Activated naive CD4-positive, alpha-beta T cell (primary cell): ENCODE measurements around the gene SHLD1.

Experiments used
- DNase-seq, 4 experiments: peaks; one replicate each; lab custom pipeline; 2025; lab: John Stamatoyannopoulos, UW

Gene SHLD1

DNA sequence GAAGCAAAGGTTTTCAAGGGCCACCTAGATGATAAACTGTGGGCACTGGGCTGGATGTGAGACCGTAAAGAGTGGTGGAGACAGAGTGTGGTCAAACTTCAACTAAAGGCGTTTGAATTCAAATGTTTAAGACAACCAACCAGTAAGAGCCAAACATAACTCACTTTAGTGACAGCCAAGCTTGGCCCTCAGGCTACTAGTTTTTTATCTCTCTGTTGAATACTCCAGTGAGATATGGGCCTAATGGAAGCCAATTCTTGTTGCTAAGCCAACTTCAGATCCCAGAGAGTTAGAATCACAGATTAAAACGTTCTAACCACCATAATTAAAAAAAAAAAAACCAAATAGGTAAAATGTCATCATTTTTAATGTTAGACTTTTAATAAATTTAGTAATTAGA is 142.9 kb downstream of the SHLD1 start:
- DNase-seq: no peak

DNA sequence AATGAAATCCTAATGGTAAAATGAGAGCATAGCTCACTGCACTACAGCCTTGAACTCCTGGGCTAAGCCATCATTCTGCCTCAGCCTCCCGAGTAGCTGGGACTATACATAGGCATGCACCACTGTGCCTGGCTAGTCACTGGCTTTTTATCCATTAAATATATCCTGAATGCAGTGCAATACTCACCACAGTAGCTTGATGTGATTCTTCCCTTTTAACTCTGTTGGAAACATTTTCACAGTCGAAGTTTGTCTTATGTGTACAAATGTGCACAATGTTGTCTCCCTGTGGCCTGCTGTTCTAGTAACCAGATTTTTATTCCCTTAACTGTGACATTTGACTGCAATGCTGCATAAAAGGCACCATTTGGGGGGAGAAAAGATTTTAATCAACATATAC is 143.4 kb downstream of the SHLD1 start:
- DNase-seq: no peak

DNA sequence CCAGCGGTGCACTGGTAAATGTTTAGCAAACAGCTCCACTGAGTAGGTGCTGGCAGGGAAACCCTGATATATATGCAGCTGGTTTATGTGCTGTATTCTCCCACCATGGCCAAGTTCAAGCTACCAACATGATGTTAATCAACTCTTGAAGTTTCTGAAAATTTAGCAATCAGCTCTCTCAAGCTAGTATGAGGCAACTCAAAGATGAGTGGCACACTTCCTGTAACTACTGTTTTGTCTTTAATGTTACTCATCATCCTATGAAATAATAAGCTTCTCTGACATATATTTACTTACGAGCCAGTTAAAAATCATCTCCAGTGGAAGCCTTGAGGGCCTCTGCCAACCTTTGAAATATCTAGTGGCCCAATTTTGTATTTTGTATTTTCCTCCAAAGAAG is 145.4 kb downstream of the SHLD1 start:
- no peak for DNase-seq

DNA sequence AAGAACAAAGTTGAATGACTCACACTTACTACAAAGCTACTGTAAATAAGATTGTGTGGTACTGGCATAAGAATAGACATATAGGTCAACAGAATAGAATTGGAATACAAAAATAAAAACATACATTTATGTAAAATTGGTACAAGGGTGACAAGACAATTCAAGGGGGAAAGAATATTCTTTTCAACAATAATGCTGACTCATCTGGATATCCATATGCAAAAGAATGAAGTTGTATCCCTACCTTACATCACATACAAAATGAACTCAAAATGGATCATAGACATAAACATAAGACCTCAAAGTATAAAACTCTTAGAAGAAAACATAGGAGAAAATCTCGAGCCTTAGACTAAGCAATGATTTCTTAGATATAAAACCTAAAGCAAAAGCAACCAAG is 149.2 kb downstream of the SHLD1 start:
- DNase-seq: no peak

DNA sequence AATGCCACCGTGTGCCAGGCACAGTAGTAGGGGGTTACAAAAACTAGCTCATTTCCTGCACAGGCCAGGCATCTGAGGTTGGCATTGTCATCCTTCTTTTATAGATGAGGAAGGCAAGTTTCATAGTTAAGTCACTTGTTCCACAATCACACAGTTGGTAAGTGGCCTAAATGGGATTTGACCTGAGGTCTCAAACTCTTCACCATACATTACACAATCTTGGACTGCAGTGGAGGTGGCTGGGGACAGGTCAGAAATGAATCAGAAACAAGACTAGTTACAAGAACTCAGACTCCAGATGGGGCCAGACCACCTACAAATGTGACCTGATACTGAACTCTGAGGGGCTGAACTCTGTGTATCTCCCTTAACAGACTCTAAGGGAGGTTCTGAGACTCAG is 150.7 kb downstream of the SHLD1 start:
- DNase-seq: no peak

DNA sequence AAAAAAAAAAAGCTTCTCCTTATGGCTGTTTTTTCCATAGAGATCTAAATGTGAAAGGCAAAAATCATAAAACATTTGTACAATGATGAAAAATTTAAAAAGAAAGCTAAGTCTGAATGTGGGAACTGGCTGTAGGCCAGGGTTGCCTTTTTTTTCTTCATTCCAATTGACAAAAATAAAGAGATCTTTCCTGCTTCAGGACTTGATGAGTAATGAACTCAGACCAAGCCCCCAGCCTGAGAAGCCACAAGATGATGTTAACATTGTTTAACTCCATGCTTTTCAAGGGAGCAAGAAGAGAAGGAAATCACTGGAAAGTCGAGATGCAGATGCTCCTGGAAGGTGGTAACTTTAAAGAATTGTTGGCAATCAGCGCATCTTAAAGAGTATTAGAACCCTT is 158.8 kb downstream of the SHLD1 start:
- no peak for DNase-seq

DNA sequence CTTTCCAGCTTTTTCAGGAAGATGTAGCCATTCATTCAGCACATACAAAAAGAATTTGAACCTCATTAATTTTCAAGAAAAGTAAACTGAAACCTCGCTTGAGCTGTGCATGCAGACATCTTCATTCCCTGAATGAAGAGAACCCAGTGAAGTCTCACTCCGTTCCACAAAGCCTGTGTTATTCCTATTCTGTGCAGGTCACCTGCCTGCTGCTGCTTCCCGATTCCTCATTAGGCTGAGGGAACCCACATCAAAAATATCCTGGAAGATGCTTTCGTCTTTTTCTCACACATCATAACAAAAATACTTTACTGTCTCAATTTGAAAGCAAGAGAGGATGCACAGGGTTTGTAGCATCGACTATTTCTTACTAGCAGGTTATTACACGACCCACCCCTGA is 160.0 kb downstream of the SHLD1 start:
- no peak for DNase-seq

DNA sequence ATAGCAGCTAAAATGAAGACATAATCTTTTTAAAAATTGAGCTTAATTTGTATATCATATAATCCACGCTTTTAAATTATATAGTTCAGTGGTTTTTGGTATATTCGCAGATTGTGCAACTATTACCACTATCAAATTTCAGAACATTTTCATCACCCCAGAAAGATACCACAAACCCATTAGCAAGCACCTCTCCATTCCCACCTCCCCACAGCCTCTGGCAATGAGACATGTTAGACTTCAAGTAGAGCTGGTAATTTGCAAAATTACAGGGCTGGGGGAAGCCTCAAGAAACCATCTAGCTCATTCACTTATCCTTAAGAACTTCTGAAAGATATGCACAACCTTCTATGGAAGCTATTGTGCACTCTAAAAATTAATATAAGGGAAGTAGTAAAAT is 163.0 kb downstream of the SHLD1 start:
- DNase-seq: no peak
